NB4 (cell line): Measurements from ENCODE around the gene SCAMP1.

Experiments
- DNase-seq: peaks from one replicate; pipeline ENCODE4 v3.0.0; 2010; ENCODE audit warnings: low read depth
- H3K4me3 ChIP-seq: one replicate; pipeline ENCODE4 v1.5.1; 2011; ENCODE audit warnings: mild to moderate bottlenecking, low read depth, low read length, moderate library complexity
- CTCF ChIP-seq: IDR thresholded peaks from one replicate; pipeline ENCODE4 v1.5.1; 2012; ENCODE audit warnings: low read depth, low read length
- MAX ChIP-seq: IDR thresholded peaks from 2 replicates; pipeline ENCODE4 v1.6.1; 2011; ENCODE audit warnings: low read depth, low read length
- MYC ChIP-seq: IDR thresholded peaks from 2 replicates; pipeline ENCODE4 v1.6.1; 2011; ENCODE audit warnings: low read depth, low read length
- POLR2A ChIP-seq: IDR thresholded peaks from 2 replicates; pipeline ENCODE4 v1.6.1; 2011; ENCODE audit warnings: mild to moderate bottlenecking; ENCODE audit not compliant: insufficient read length; ENCODE audit errors: extremely low read depth

SCAMP1 gene

GRCh38 chr5:78527925-78528324, 167.5 kb downstream of the SCAMP1 start:
- no peak for DNase-seq
- no peak overlapping the region for H3K4me3 ChIP-seq
- TF ChIP-seq MYC (no peak), CTCF (no peak), MAX (no peak), POLR2A (no peak)
